ENCODE measurements around the gene SLIT3. TPM values are rescaled to one million over a fixed set of nuclear protein-coding genes. Genes with fewer than 3 reads are reported as not detected.

SLIT3 gene
- polyA plus RNA-seq, 1 of the 3 experiments (the other 2 are of a cell fraction) = 119 TPM

DNA sequence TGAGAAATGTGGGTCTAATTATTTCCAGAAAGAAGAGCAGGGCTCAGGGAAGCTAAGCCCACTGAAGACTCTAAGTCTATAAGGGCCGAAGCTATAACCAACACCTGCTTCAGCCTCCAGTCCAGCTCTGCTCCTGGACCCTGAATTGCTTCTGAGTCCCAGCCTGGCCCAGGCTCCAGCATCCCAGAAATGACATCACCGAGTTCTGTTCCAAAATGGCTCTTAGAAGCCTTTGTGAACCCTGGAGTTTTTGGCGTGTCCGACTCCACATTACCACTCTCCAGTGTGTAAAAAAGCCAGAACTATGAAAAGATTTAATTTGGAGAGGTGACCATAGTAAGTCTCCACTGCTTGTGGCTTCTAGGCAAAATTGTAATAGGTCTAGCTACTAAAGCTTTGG lies 289.9 kb downstream of the SLIT3 start:
- no peak for DNase-seq
- Histone ChIP-seq H3K79me2 (ENCODE audit: insufficient read depth) (no peaks in the 10 kb centered on the region), H3K9me3 (no peaks in the 10 kb centered on the region), H4K20me1 (ENCODE audit: insufficient read depth) (no peaks in the 10 kb centered on the region), H3K9ac (no peak overlapping the region), H3K4me3 (ENCODE audit: low read depth in 2 of 2, low read length in 1 of 2) (no peak overlapping the region), H3K36me3 (replicated peaks in 1 of 2; ENCODE audit: control insufficient read depth in 1 of 2, insufficient read depth in 2 of 2, low read length in 1 of 2) (no peaks in the 10 kb centered on the region), H3K27me3 (ENCODE audit: insufficient read depth) (no peaks in the 10 kb centered on the region), H3K27ac (ENCODE audit: low read depth in 2 of 2, low read length in 1 of 2) (no peak overlapping the region), H3K4me1 (ENCODE audit: control insufficient read depth in 1 of 2, insufficient read depth in 2 of 2, low read depth in 1 of 2, low read length in 1 of 2) (peaks cover 9 to 23% of the 10 kb centered on the region in 2 experiments; a peak in 3 of 4 replicates), H3F3A (replicated peaks; ENCODE audit: insufficient read depth) (peaks cover 8% of the 10 kb centered on the region), H2AFZ (ENCODE audit: low read depth) (no peak overlapping the region), H3K9me2 (no peaks in the 10 kb centered on the region), H3K4me2 (no peak overlapping the region)
- TF ChIP-seq, protein P1, sequence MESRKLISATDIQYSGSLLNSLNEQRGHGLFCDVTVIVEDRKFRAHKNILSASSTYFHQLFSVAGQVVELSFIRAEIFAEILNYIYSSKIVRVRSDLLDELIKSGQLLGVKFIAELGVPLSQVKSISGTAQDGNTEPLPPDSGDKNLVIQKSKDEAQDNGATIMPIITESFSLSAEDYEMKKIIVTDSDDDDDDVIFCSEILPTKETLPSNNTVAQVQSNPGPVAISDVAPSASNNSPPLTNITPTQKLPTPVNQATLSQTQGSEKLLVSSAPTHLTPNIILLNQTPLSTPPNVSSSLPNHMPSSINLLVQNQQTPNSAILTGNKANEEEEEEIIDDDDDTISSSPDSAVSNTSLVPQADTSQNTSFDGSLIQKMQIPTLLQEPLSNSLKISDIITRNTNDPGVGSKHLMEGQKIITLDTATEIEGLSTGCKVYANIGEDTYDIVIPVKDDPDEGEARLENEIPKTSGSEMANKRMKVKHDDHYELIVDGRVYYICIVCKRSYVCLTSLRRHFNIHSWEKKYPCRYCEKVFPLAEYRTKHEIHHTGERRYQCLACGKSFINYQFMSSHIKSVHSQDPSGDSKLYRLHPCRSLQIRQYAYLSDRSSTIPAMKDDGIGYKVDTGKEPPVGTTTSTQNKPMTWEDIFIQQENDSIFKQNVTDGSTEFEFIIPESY (IDR thresholded peaks at IDR 0.05; ENCODE audit: borderline replicate concordance, low read depth) = no peak
- ChIA-PET POLR2A (no interaction called here), CTCF (interaction anchor here (1.3 kb wide), 1 partner anchor 139 kb away, joined by 3 read pairs; no protein-coding TSS in a partner anchor)
- 90% methylated on average over 3 of the region's 4 CpGs for WGBS (ENCODE audit: low lambda C conversion rate)

DNA sequence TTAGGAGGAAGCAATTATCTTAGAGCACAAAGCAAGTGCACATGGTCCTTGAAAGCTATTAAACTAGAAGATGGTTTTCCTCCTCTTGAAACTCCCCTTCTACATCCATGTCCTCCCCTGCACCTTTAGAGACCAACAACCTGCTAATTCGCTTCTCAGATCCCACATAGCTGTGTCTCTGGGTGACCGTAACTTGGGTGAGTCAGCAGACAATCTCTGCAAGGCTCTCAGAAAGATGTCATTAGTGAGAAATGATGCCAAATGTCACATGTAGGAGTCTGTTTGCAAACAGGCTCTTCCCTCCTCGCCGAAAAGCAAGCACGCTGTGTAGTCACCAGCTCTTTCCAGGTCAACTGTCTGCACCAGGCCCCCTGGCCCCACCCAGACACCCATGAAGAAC lies 291.8 kb downstream of the SLIT3 start:
- Histone ChIP-seq H3K9ac (no peak overlapping the region), H3K9me2 (no peaks in the 10 kb centered on the region), H3K9me3 (no peaks in the 10 kb centered on the region), H3K79me2 (ENCODE audit: insufficient read depth) (no peaks in the 10 kb centered on the region), H2AFZ (ENCODE audit: low read depth) (no peak overlapping the region), H3F3A (replicated peaks; ENCODE audit: insufficient read depth) (peaks cover 12% of the 10 kb centered on the region), H3K4me1 (ENCODE audit: control insufficient read depth in 1 of 2, insufficient read depth in 2 of 2, low read depth in 1 of 2, low read length in 1 of 2) (peaks cover 13 to 42% of the 10 kb centered on the region in 2 experiments), H3K27ac (ENCODE audit: low read depth in 2 of 2, low read length in 1 of 2) (no peak overlapping the region), H4K20me1 (ENCODE audit: insufficient read depth) (no peaks in the 10 kb centered on the region), H3K27me3 (ENCODE audit: insufficient read depth) (no peaks in the 10 kb centered on the region), H3K4me3 (ENCODE audit: low read depth in 2 of 2, low read length in 1 of 2) (no peak overlapping the region), H3K4me2 (no peak overlapping the region), H3K36me3 (replicated peaks in 1 of 2; ENCODE audit: control insufficient read depth in 1 of 2, insufficient read depth in 2 of 2, low read length in 1 of 2) (no peaks in the 10 kb centered on the region)
- ChIA-PET POLR2A (no interaction called here), CTCF (interaction anchor here (1.2 kb wide), 2 partner anchors 136 to 140 kb away, joined by 3 read pairs; no protein-coding TSS in a partner anchor)
- WGBS (ENCODE audit: low lambda C conversion rate) = 59% methylated on average over 5 of the region's 5 CpGs
- DNase-seq = no peak
- TF ChIP-seq, protein P2, sequence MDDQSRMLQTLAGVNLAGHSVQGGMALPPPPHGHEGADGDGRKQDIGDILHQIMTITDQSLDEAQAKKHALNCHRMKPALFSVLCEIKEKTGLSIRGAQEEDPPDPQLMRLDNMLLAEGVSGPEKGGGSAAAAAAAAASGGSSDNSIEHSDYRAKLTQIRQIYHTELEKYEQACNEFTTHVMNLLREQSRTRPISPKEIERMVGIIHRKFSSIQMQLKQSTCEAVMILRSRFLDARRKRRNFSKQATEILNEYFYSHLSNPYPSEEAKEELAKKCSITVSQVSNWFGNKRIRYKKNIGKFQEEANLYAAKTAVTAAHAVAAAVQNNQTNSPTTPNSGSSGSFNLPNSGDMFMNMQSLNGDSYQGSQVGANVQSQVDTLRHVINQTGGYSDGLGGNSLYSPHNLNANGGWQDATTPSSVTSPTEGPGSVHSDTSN (IDR thresholded peaks at IDR 0.05) = no peak
- TF ChIP-seq, protein P3, sequence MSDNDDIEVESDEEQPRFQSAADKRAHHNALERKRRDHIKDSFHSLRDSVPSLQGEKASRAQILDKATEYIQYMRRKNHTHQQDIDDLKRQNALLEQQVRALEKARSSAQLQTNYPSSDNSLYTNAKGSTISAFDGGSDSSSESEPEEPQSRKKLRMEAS (IDR thresholded peaks at IDR 0.05; ENCODE audit: low read depth) = no peak

DNA sequence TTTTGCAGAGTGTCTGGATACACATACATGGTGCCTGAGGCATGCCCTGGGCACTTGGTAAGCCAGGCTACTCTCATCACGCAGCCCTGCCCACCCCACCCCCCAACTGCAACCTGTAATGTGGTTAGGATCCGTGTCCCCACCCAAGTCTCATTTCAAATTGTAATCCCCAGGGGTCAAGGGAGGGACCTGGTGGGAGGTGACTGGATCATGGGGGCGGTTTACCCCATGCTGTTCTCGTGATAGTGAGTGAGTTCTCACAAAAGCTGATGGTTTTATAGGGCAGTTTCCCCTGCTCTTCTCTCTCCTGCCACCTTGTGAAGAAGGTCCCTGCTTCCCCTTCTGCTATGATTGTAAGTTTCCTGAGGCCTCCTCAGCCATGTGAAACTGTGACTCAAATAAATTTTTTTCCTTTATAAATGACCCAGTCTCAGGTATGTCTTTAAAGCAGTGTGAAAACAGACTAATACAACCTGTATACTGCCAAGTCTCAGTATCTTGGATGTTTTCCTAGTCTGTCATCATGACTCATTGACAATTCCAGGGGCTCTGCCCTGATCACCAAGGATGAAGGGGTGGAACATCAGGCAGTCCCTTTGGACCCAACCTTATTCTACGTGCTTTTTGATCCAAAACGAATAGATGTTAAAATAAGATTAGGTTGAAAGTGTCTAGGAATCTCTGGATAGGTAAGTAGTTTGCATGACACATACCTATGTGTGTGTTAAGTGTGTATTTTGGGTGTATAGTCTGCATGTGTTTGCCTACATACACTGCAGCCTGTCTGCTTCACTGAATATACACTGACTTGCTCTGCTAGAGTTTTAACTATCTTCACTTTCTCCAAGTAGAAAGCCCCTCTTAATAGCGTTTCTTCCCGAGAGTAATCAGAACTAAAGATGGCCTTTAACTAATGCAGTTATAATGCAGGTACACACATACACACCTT lies 293.8 kb downstream of the SLIT3 start:
- H3K27me3 ChIP-seq (ENCODE audit: insufficient read depth) = no peaks in the 10 kb centered on the region
- no peak overlapping the region for H3K4me3 ChIP-seq (ENCODE audit: low read depth in 2 of 2, low read length in 1 of 2)
- no peak for DNase-seq
- no peak overlapping the region for H3K9ac ChIP-seq
- H3K4me1 ChIP-seq (ENCODE audit: control insufficient read depth in 1 of 2, insufficient read depth in 2 of 2, low read depth in 1 of 2, low read length in 1 of 2) = peaks cover 23 to 49% of the 10 kb centered on the region in 2 experiments
- no peaks in the 10 kb centered on the region for H3K9me3 ChIP-seq
- H3K4me2 ChIP-seq = peak overlapping the region; percentile 23; the same call in 1 of the 2 replicates
- no peaks in the 10 kb centered on the region for H3K36me3 ChIP-seq (replicated peaks in 1 of 2; ENCODE audit: control insufficient read depth in 1 of 2, insufficient read depth in 2 of 2, low read length in 1 of 2)
- ChIA-PET CTCF (interaction anchor here (0.7 kb wide), 1 partner anchor 20 kb away, joined by 4 read pairs; no protein-coding TSS in a partner anchor), POLR2A (no interaction called here)
- H3K79me2 ChIP-seq (ENCODE audit: insufficient read depth) = no peaks in the 10 kb centered on the region
- no peaks in the 10 kb centered on the region for H4K20me1 ChIP-seq (ENCODE audit: insufficient read depth)
- peak overlapping the region in 1 of 2 experiments; percentile 43; a peak in 2 of 4 replicates for H3K27ac ChIP-seq (ENCODE audit: low read depth in 2 of 2, low read length in 1 of 2)
- H2AFZ ChIP-seq (ENCODE audit: low read depth) = no peak overlapping the region
- H3F3A ChIP-seq (replicated peaks; ENCODE audit: insufficient read depth) = peaks cover 15% of the 10 kb centered on the region
- H3K9me2 ChIP-seq = no peaks in the 10 kb centered on the region
- 81% methylated on average over 8 of the region's 8 CpGs for WGBS (ENCODE audit: low lambda C conversion rate)
- TF ChIP-seq, protein P2 (IDR thresholded peaks at IDR 0.05) = peak; percentile 40; the same call in 1 of the 2 replicates
- no peak for TF ChIP-seq YY1 (IDR thresholded peaks at IDR 0.05; ENCODE audit: low read depth)
- TF ChIP-seq POLR2AphosphoS5 (IDR thresholded peaks at IDR 0.05; ENCODE audit: low read depth, low read length) = no peak
- no peak for TF ChIP-seq RFX5 (IDR thresholded peaks at IDR 0.05; ENCODE audit: low read length)
- no peak for TF ChIP-seq EP300 (IDR thresholded peaks at IDR 0.05; ENCODE audit: borderline replicate concordance in 1 of 2, low read depth in 1 of 2, low read length in 1 of 2)
- peak; percentile 79; the same call in 1 of the 2 replicates for TF ChIP-seq FOSL2 (IDR thresholded peaks at IDR 0.05; ENCODE audit: borderline replicate concordance, low read depth)
- TF ChIP-seq NFIC (IDR thresholded peaks at IDR 0.05; ENCODE audit: borderline replicate concordance) = peak; percentile 62; the same call in 1 of the 2 replicates
- TF ChIP-seq, protein P4, sequence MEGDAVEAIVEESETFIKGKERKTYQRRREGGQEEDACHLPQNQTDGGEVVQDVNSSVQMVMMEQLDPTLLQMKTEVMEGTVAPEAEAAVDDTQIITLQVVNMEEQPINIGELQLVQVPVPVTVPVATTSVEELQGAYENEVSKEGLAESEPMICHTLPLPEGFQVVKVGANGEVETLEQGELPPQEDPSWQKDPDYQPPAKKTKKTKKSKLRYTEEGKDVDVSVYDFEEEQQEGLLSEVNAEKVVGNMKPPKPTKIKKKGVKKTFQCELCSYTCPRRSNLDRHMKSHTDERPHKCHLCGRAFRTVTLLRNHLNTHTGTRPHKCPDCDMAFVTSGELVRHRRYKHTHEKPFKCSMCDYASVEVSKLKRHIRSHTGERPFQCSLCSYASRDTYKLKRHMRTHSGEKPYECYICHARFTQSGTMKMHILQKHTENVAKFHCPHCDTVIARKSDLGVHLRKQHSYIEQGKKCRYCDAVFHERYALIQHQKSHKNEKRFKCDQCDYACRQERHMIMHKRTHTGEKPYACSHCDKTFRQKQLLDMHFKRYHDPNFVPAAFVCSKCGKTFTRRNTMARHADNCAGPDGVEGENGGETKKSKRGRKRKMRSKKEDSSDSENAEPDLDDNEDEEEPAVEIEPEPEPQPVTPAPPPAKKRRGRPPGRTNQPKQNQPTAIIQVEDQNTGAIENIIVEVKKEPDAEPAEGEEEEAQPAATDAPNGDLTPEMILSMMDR (IDR thresholded peaks at IDR 0.05) = no peak
- peak; percentile 63 for TF ChIP-seq JUND (IDR thresholded peaks at IDR 0.05)
- no peak for TF ChIP-seq GATA2 (CRISPR knock-in tag; IDR thresholded peaks at IDR 0.05)

All from SK-N-SH (cell line).